Suppressor macrophage (primary cell): Measurements from ENCODE around the gene GDAP1L1.

Experiments used
- DNase-seq, 4 experiments: peaks; one replicate each; pipeline ENCODE4 v3.0.0-alpha.2; 2020 to 2022
- total RNA-seq, 17 experiments: gene quantifications; one replicate each; lab custom pipeline; 2026; ENCODE audit warnings: mixed read lengths in 6 of 17, inconsistent platforms in 3 of 17; lab: John Stamatoyannopoulos, UW

The GDAP1L1 gene
- 0 to 1.2 (median 0) reads per million in 17 experiments for total RNA-seq

DNA sequence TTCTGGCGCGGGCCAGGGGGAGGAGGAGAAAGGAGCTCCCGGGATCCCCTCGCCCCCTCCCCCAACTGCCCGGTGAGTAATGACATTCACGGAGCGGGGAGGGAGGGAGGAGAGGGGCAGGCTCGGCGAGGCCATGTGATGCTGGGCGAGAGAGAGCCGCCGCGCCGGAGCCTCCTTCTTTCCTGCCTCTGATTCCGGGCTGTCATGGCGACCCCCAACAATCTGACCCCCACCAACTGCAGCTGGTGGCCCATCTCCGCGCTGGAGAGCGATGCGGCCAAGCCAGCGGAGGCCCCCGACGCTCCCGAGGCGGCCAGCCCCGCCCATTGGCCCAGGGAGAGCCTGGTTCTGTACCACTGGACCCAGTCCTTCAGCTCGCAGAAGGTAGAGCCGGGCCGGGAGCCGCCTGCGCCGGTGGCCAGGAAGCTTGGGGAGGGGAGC is at the start of gene GDAP1L1:
Gene GDAP1L1 (plus strand): TSS at position 178 of the 441 bp plus-strand sequence. CDS start 27 bp downstream, at position 205.
- no peak for DNase-seq

DNA sequence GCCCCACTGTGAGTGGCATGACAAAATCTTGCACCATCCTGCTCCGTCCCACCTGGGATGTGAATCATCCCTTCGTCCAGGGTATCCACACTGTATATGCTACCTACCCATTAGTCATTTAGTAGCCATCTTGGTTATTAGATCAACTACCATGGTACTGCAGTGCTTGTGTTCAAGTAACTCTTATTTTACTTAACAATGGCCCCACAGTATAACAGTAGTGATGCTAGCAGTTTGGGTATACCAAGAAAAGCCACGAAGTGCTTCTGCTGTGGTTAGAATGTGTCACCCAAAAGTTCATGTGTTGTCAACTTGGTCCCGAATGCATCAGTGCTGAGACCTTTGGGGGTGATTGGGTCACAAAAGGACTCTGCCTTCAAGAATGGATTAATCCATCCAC is 48.2 kb upstream of the GDAP1L1 start:
- DNase-seq: no peak

DNA sequence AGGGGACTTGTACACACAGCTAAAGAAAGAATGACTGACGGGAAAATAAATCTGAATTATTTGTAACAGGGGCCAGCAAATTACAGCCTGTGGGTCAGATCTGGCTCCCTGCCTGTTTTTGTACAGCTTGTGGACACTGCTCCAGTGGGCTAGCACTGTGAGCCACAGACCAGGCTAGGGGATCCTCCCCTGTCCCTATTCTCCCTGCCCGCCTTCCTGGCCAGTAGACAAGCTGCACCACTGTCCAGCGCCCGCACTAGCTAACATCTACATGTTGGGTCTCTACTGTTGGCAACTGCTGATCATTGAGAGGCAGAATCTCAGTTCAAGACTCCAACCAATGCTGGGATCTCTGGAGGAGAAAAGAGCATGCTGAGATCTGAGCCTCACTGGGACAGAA is 47.2 kb upstream of the GDAP1L1 start:
- DNase-seq: no peak

DNA sequence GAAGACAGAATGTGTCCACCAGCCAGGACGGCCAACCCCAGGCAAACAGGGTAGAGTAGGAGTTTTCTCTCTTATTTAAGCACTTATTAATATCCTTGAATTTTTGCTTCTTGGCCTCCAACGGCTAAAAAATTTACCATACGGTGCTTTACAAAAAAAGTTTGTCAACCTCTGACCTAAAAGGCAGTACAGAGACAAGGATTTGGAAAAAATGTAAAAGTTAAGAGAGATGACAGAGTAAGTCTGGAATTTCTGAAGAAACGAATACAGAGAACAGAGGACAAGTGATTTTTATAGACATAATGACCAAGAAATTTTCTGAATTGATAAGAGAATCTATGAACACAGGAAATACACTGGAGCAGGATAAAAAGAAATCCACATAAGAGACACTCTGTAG is 46.7 kb upstream of the GDAP1L1 start:
- no peak for DNase-seq

DNA sequence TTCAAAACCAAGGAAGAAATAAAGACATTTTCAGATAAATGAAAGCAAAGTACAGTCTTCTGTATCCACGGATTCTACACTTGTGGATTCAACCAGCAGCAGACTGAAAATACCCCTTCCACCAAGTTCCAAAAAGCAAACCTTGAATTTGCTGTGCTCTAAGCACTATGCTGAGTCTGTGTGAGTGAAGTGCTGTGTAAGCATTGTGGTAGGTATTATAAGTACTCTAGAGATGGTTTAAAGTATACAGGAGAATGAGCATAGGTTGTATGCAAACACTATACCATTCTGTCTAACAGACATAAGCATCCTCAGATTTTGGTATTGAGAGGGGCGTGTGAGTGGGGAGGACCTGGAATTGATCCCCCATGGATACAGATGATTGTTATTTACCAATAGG is 46.1 kb upstream of the GDAP1L1 start:
- no peak for DNase-seq

DNA sequence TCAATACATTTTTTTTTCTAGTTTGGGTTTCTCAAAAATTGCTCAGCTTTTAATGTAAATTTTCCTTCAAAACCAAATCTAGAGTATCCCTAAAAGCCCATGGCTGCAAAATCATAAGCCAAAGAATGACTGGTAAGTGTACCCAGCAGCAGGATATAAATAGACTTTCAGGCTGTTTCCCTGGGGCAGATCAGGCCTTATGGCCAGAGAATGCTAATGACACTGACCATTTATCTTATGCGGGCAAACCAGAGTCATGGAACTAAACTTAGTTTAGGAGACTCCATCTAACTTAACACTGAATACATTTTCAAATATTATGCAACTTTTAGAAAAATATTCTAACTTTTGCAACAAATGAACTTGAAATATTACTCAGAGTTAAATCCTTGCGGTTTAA is 43.9 kb upstream of the GDAP1L1 start:
- no peak for DNase-seq

DNA sequence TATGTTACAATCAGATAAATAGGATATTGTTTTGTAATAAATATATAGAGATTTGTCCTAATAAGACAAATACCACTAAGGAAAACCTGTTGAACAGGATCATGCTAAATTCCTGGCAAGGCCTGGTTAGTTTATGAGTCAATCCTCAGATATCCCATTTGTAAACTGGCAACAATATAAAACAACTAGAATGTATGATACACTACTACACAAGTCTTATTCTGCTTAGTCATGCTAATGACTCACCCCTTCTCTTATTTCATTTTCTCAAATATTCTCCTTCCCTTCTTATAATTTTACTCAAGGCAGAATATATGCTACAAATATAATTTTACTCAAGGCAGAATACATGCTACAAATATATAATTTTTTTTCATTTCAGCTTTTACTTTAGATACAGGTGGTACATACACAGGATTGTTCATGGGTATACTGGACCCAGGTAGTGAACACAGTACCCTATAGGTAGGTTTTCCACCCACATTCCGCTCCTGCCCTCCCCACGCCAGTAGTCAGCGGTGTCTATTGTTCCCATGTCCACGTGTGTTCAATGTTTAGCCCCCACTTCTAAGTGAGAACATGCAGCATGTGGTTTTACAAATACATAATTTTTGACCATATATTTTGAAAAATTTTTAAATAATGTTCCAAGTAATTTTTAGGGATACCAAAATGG is 42.8 kb upstream of the GDAP1L1 start:
- DNase-seq: peak in 2 of 4 experiments; percentile 33 to 43

DNA sequence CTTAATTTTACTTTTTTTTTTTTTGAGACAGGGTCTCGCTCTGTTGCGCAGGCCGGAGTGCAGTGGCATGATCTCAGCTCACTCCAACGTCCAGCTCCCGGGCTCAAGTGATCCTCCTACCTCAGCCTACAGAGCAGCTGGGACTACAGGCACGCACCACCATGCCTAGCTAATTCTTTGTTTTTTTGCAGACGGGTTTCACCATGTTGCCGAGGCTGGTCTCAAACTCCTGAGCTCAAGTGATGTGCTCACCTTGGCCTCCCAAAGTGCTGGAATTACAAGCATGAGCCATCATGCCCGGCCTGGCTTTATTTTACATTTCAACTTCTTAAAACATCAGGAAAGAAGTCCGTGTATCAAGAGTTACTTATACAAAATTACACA is 42.3 kb upstream of the GDAP1L1 start:
- DNase-seq: no peak

DNA sequence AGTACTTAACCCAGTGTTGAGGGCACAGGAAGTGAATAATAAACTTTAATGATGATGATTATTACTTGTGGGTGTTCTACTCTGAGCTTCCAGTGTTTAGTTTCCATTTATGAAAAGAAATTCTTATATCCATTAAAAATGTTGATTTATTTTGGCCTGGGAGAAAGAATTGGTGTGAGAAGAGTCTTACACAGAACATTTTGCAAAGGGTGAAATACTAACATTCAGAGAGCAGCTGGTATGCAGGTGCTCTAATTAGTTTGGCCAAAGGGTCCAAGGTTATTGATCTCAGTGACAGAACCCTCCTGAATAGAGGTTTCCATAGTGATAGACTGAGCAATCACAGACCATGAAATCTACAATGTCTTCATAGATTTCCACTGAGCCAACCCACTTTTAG is 41.0 kb upstream of the GDAP1L1 start:
- no peak for DNase-seq

DNA sequence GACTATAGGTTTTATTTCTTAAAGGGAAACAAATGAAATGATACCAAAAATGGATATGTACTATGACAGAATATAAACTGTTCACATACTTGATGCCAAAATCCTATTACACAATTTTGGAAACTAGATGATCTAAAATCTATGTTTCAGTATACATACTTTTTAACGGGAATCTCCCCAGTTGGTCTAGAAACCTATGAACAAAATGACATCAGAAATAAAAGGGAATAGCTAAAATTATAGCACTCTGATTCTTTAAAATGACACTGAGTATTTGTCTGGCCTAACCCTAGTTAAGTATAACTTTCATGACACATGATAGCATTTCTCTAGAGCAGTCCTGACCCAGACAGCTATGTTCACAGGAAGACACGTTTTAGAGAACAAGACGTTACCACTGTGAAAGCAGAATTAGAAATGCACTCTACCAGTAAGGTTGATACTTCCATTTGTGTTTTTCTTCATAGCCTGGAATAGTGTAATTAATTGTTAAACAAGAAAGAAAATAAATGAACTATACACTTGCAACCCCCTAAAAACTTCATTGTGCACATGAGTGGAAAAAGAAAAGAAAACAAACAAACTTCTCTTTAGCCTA is 39.9 kb upstream of the GDAP1L1 start:
- peak in 2 of 4 experiments; percentile 37 to 42 for DNase-seq

DNA sequence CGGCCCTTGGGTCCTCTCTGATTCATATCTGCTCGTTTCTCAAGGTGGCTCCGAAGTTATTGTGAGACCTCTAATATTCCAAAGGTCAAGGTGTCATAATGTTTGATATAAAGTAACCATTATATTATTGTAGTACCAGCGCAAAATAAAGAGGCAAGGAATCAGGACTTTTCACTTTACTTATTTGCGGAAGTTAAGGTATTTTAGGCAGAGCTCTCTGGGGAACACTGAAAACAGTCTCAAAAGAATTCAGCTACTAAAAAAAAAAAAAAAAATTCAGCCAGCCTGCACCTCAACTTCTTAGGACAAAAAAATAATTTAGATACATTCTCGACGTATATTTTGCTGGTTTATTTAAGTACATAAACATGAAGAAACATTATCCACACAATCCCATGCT is 38.9 kb upstream of the GDAP1L1 start:
- DNase-seq: no peak

DNA sequence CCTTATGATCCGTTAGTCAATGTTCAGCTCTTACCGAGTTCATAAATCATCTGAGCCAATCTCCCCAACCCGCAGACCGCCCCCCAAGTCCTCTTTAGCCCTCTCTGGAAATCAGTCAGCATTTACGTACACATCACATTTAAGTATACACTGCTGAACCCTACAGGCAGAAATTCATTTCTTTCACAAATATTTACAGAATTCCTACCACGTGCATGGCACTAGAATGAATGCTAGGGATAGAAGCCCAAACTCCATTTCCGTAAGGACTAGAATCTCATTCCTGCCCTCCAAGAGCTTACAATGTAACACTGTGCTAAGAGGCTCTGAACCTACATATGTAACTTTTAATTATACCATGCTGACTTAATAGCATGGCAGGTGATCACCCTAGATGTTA is 38.3 kb upstream of the GDAP1L1 start:
- peak in 3 of 4 experiments; percentile 6 to 43 (median 22) for DNase-seq

DNA sequence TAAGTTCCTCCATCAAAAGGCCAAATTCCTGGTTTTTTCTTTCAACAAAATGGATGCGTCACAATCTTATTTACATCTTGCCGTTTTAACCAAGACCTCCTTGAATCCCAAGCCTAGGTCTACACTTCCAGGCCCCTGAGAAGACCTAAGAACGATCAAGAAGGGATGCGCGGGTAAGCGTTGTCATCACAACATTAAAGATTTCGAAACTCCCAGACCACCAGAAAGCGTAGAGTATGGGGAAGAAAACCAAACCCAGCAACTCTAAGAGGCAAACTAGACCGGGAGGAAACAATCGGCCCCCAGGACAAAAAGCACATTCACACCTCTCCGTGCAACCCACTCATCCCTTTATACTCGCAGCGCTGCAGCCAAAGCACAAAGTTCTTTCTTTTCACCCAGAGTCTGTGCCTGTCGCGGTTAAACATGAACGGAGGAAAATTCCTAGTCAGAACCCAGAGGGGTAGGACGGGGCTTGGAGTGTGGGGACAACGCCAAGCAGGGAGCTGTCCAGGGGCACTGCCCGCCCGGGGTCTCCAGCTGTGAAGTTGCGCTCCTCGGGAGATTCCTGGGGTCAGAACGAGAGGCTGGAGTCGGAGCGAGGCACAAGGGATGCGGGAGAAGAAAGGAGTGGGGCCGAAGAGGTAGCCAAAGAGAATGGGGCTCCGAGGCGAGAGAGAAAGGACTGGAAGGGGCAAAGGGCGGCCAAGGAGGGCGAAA is 37.3 kb upstream of the GDAP1L1 start:
- peak in 3 of 4 experiments; percentile 19 to 49 (median 47) for DNase-seq

DNA sequence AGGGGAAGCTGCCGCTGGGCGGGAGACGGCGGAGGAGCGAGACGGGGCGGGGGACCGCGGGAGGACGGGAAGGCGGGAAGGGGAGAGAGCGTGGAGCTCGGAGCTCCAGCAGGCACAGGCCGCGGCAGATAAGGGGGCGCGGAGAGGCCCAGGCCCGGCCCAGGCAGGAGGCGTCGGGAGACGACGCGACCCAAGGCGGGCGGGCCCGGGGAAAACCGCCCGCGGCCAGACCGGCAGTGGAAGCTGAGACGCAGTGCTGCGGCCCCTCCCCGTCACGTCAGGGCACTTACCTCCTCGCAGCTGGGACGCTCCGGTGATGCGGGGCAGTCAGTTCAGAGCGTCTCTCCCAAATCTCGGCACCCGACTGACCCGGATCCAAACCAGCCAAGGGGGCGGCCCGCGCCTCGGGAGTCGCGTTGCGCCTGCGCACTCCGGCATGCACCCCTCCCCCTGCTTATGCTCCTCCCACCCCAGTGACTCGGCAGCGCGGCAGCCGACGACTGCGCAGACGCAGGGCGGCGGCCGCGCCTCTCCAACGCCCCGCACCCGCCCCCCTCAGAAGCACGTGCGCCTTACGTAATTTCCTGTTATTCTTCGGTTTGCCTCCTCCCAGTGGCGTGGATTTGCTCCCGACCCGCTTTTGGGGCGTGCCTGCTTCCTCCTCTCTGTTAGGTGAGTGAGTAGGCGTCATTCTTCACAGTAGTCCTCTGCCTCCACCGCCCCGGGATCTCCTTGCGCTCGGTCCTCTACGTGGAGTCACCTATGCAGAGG is 36.5 kb upstream of the GDAP1L1 start, which contains the start of gene OSER1:
Gene OSER1 (minus strand): TSS at position 366 of the 771 bp plus-strand sequence. CDS start 3,814 bp downstream, outside the sequence.
- peak; percentile 98 to 99 (median 99) for DNase-seq

DNA sequence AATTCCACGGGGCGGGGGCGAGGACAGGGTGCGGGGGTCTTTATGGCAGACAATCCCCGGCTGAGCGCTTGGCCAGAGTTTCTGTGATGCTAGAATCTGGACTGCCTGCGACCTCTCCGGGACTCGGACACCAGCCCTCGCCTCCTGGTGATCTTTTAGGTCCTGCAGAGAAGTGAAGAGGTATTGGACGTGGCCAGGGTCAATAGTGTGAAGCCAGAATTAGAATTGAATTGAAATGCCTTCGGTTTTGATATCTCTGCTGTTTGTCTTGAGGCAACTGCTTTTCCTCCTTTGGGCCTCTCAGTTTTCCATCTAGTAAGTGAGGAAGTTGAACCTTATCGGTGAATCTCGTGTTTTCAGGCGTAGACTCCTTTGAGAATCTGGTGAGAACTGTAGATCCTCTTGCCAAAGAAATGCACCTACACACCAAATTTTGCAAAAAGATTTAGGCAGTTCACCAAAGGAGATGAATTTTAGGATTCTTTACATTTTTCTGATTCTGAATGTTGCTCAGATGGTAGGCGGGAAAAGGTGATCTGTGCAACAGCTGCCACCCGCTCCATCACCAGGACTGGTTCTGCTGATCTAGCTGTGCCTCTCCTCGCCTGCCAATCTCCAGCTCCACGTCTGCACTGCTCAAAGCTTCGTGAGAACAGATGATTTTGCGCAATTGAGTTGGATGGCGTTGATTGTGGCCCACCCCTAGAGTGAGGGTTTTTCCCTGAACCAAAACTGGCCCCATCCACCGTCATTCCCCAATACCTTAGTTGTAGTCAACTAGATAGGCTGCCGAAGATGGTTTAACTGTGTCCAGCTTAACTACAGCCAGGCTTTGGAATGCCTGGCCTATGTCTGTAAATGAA is 35.7 kb upstream of the GDAP1L1 start:
- peak; percentile 14 to 37 (median 35) for DNase-seq

DNA sequence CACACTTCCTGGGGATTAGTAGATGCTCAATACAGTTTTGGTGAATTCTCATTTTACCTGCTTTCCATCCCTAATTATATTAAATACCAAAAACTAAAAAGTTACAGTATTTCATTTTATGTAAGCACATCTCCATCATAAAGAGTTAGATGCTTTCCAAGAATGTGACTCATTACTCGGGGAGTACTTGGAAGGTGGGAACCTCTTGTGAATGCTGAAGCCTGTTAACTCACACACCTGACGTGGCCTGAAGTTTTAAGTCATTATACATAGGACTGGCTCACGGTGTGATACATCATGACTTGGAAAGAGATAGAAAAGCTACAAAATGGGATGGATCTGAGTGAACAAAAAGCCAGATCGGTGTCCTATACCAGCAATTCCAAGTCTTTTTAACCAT is 34.3 kb upstream of the GDAP1L1 start:
- DNase-seq: no peak

DNA sequence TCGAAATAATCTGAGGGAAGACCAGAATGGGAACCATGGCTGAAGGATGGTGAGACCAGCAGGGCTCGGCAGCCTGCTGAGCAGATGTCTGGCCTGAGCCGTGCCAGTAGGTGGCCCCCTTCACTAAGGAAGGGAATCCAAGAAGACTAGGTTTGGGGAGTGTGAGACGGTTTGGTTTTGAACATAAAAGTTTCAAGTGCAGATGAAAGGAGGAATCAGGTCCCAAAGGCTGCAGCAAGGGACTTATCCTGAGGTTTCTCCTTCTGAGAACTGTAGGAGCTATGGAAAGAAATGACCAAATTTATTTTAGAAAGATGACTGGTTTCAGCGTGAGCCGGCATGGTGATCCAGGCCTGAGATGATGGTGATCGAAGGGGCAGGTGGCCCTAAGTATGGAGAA is 32.0 kb upstream of the GDAP1L1 start:
- DNase-seq: peak; percentile 68 to 81 (median 76)

DNA sequence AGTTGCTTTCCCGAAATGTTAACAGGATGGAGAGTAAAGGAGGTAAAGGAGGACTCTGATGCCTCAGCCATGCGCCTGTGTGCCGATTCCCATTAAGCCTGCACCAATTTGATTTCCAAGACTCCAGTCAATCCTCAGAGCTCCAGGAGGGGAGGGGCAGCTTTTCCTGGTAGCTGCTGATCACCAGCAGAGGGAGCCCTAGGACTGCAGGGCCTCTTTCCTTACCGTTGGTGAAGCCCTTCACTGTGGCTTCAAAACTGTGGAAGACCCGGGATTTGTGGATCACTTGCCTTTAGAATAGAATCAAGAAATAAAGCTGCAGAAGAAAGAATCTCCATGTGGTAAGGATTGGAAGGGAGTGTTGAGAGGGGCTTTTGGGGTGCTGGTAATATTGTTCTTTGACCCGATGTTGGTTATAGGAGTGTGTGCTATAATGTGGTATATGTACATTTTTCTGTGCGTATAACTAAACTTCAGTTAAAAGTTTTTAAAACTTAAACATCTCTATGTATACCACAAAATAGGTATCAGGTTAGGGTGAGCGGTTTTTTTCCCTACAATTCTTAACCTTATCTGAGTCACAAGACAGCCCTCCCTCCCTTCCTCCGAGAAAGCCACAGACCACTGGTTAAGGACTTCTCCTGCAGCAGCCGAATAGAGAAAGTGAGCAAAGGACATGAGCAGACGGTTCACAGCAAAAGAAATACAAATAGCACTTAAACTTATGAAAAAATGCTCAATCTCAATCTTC is 29.6 kb upstream of the GDAP1L1 start:
- DNase-seq: peak; percentile 81 to 89 (median 85)

DNA sequence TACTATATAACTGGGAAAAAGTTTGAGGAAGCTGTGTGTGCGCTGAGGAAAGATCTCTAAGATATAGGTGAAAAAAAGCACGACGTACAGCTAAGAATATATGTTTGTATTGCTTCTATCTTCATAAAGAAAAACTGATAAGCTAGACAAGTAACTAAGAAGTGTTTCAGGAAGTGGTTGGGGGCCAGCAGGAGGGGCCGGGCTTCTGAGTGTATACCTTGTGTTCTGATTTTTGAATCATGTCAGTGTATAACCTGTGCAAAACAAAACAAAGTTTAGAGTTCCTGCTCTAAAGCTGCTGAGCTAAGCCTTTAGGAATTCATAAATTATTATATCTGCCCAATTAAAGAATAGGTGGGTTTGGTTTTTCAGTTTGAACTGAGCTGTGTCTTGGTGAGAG is 28.7 kb upstream of the GDAP1L1 start:
- DNase-seq: no peak

DNA sequence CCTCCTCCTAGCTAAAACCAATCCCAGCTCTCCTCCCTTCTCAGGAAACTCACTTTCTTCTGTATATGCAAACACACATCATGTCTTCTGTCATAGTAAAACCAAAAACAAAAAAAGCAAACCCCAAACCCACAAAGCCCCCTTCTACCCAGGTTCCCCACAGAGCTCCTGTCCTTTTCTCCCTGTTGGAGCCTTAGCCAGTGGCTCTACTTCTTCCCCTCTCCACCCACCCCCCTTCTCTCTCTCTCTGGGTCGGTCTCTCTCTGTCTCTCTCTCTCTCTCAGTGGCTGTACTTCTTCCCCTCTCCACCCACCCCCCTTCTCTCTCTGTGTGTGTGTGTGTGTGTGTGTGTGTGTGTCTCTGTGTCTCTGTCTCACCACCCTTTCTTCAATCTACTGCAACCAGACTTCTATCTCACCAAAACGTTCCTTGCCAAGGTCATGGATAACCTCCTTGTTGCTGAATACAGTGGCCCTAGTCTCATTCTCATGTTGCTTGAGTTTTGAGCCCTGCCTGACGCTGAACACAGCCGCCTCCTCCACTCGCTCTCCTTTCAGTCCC is 27.9 kb upstream of the GDAP1L1 start:
- DNase-seq: no peak

DNA sequence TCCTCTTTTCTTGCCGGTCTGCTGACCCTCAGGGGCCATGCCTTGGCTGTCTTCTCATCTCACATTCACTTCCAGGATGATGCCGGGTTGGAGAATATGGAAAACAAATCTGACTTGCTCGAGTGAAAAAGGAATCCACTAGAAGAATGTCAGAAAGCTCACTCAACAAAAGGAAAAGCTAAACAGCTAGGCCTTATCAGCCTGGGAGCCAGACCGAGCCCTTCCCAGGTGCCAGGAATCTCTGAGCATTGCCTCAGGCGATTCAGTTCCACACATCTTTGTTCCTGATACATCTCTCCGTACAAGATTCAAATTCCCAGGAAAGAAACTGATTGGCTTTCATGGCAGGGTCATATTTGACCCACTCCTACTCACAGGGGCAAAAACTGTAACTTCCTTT is 27.3 kb upstream of the GDAP1L1 start:
- DNase-seq: no peak
